Testis (tissue), 3 donors: ENCODE results near the gene PDE4B. TPM values are rescaled to one million over a fixed set of nuclear protein-coding genes. Genes with fewer than 3 reads are reported as not detected.

Experiments
- DNase-seq: peaks from one replicate; pipeline ENCODE4 v3.0.0-alpha.2; 2019
- H3K27ac ChIP-seq, 2 donors: fragments of 200-600 bp; sonication (generic); one replicate each; pipeline ENCODE4 v1.5.1; 2019
- H3K27me3 ChIP-seq: fragments of 200-600 bp; sonication (generic); one replicate; pipeline ENCODE4 v1.5.1; 2019
- H3K36me3 ChIP-seq: fragments of 200-600 bp; sonication (generic); one replicate; pipeline ENCODE4 v1.5.1; 2017; ENCODE audit warnings: low read depth; ENCODE audit errors: missing control alignments
- H3K4me1 ChIP-seq: fragments of 200-600 bp; sonication (generic); one replicate; pipeline ENCODE4 v1.5.1; 2019
- H3K4me3 ChIP-seq, 2 donors: fragments of 200-600 bp; sonication (generic); one replicate each; pipeline ENCODE4 v1.5.1; 2017 to 2019
- H3K9me3 ChIP-seq: fragments of 200-600 bp; sonication (generic); one replicate; pipeline ENCODE4 v1.5.1; 2017
- POLR2A ChIP-seq: fragments of 450-650 bp; IDR thresholded peaks from one replicate; pipeline ENCODE4 v1.6.1; 2017; ENCODE audit warnings: antibody characterized with exemption, mild to moderate bottlenecking, moderate library complexity
- WGBS, 2 donors: methylation state at CpG; one replicate each; pipeline ENCODE4 v1.1.5; 2018; 5-methylcytosine and 5-hydroxymethylcytosine counted together
- intact Hi-C: fragments of 100-400 bp; cut with DNase I; formaldehyde crosslinking; loops from one replicate; pipeline ENCODE4 v1.15.1; 2023; ENCODE audit warnings: low total_unique reads
- polyA plus RNA-seq: library from polyadenylated mRNA; stranded (reverse); fragments of 350-450 nt; fragmentation: Illumina TruSeq; extraction: RNeasy Lipid Tissue Mini Kit (QIAGEN cat#74804); gene quantifications from one replicate; pipeline ENCODE4 v1.2.3, GENCODE V29; 2014; ENCODE audit warnings: low read depth, low replicate concordance; ENCODE audit not compliant: insufficient read depth
- total RNA-seq, 2 donors: library from RNA; depleted of rRNA; stranded (reverse); fragments of >200 nt; gene quantifications; one replicate each; pipeline ENCODE4 v1.2.3, GENCODE V29; 2016
- TF ChIP-seq, protein P1 (sequence below), 3 experiments: fragments of 450-650 bp in 2 of 3; fragments of 200-600 bp in 1 of 3; sonication (generic) in 1 of 3; IDR thresholded peaks; one replicate each; pipeline ENCODE4 v1.5.1; 2016 to 2019; ENCODE audit warnings: antibody characterized with exemption in 3 of 3, mild to moderate bottlenecking in 2 of 3, moderate library complexity in 1 of 3

The PDE4B gene
- total and polyA plus RNA-seq, 3 donors from 2014 or later, result 11.5 to 16.1 (median 12.4) TPM

DNA sequence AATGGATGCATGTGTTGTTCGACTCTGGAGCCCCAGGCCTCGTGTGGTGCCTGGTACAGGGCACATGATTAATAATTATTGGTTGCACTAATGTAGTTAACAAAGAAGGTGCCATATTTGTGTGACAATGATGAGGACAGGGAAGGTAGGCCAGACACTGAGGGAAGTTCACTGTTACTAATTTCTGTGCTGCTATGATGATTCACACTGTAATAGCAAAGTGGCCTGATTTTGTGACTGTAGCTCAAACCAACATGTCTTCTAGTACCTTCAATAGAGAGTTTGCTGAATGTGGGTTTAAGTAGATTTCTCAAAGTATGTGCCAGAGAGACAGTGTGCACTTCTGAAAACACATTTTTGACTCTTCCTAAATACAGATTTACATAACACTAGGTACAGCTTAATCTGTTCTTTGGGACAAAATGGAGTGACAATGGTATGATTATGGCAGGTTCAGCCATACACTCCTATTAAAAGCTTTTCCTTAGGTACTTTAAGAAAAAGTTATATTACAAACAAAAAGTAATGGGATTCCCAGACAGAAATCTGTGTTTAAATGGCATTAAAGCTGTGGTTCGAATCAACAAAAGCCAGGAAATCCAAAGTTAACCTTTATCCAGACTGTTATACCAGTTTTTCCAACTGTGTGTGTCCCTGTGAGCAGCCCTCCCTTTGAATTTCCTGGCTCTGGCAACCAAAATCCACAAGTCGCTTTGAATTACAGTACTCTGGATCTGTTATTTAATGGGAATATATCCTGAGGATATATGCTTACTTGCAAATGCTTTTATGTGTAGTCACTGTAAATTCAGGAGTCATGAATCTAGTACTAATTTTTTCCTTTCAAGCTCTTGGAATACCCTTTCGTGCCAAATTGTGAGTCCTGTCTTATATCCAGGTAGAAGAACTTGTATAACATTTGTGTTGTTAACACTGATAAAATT lies 464.2 kb downstream of the PDE4B start:
- H3K27me3 ChIP-seq, result no peaks in the 10 kb centered on the region
- no peaks in the 10 kb centered on the region for H3K36me3 ChIP-seq
- DNase-seq, result no peak
- intact Hi-C loops, result no loop called here
- H3K4me1 ChIP-seq, result no peaks in the 10 kb centered on the region
- H3K4me3 ChIP-seq, result no peak overlapping the region
- WGBS, 2 donors, result 90 to 93% methylated on average over 5 of the region's 5 CpGs
- H3K9me3 ChIP-seq, result no peaks in the 10 kb centered on the region
- TF ChIP-seq POLR2A, result no peak
- TF ChIP-seq, protein P1, sequence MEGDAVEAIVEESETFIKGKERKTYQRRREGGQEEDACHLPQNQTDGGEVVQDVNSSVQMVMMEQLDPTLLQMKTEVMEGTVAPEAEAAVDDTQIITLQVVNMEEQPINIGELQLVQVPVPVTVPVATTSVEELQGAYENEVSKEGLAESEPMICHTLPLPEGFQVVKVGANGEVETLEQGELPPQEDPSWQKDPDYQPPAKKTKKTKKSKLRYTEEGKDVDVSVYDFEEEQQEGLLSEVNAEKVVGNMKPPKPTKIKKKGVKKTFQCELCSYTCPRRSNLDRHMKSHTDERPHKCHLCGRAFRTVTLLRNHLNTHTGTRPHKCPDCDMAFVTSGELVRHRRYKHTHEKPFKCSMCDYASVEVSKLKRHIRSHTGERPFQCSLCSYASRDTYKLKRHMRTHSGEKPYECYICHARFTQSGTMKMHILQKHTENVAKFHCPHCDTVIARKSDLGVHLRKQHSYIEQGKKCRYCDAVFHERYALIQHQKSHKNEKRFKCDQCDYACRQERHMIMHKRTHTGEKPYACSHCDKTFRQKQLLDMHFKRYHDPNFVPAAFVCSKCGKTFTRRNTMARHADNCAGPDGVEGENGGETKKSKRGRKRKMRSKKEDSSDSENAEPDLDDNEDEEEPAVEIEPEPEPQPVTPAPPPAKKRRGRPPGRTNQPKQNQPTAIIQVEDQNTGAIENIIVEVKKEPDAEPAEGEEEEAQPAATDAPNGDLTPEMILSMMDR (IDR thresholded peaks at IDR 0.05), result no peak
- no peak overlapping the region for H3K27ac ChIP-seq

DNA sequence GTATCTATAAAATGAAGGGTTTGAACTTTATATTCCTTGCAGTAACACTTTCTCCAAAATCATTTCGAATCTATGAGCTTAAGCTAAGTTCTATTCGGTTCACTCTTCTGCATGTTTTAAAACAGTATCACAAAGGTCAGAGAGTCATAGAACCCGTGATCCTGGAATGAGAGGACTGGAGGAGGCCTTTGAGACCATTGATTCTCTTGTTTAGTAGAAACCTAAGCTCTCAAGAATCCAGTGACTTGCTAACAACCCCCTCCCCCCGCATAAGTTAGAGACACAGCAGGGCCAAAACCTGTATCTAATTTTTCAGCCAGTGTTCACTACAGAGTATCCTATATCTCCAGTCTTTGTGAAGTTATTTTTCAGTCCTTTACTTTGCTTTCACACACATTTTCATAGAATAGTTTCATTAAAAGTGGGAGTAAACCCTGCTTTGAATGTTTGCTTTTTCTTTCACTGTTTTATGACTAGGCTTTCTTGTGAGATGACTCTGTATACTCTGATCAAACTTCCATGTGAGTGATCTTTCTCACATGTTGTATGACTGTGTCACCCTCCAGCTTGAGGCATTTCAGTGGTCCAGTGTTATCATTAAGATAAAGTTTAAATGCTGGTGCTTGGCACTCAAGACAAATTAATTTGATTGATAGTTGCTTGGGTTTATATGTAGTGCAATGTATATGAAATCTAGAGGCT lies 465.9 kb downstream of the PDE4B start:
- 84 to 86% methylated on average over 4 of the region's 4 CpGs for WGBS, 2 donors
- intact Hi-C loops, result no loop called here

DNA sequence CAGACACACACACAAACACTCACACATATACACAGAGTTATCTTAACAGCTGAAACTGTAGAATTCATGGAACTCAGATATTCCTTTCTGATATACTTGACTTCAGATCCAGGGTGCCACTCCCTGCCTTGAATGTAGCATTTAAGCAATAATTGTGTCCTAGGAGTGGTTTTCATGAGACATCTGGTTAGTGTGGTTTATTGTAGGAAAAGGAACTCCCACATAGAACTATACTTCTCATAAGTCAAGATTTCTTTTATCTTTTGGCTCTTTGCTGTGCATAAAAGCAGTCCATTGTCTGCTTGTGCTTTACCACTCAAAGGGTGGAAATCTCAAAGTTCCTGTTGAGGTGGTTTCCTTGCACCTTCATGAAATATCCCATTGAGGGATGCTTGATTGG lies 468.7 kb downstream of the PDE4B start:
- Histone ChIP-seq H3K4me3 (no peak overlapping the region), H3K4me1 (no peaks in the 10 kb centered on the region), H3K27ac (no peak overlapping the region), H3K9me3 (no peaks in the 10 kb centered on the region), H3K36me3 (no peaks in the 10 kb centered on the region), H3K27me3 (no peaks in the 10 kb centered on the region)
- intact Hi-C loops, result no loop called here
- DNase-seq, result no peak
- TF ChIP-seq, protein P1 (IDR thresholded peaks at IDR 0.05), result no peak
- TF ChIP-seq POLR2A, result no peak

More for the DNA sequence above, 465.9 kb downstream of the PDE4B start:
- Histone ChIP-seq H3K36me3 (no peaks in the 10 kb centered on the region), H3K4me1 (no peaks in the 10 kb centered on the region), H3K27ac (no peak overlapping the region), H3K4me3 (no peak overlapping the region), H3K27me3 (no peaks in the 10 kb centered on the region), H3K9me3 (no peaks in the 10 kb centered on the region)
- TF ChIP-seq POLR2A, result no peak
- TF ChIP-seq, protein P1 (IDR thresholded peaks at IDR 0.05), result no peak
- DNase-seq, result no peak

DNA sequence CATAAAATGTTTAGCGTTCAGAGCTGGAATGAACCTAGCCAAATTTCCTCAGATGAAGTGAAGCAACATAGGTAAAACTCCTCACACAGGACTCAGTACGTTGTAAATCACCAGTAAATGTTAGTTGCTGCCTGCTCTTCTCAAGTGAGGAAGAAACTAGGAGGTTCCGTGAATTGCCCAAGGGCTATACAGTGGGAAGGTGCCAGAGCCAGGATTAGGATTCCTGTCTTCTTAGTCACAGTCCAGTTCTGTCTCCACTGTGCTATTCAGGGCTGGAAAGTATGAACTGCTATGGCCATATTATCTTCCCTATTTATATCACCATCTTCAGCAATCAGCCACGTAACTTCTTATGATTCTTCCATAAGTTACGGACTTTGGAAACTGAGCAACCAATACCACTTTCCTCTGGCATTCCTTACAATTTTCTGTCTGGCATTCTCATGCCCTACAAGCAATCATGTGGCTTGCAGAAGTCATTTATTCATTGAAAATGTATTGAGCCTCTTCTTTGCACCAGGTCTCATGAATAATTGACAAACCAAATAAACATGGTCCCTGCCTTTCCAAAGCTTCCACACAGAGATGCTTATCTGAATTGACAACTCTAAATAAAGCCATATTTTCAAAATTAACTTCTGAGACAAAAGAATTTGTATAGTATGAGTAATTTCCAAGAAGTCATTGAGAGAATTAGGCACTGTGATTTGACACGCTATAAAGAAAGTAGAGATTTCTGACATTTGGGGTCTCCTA lies 469.7 kb downstream of the PDE4B start:
- H3K27ac ChIP-seq, result no peak overlapping the region
- no peaks in the 10 kb centered on the region for H3K9me3 ChIP-seq
- intact Hi-C loops, result no loop called here
- TF ChIP-seq, protein P1 (IDR thresholded peaks at IDR 0.05), result no peak
- TF ChIP-seq POLR2A, result no peak
- no peaks in the 10 kb centered on the region for H3K27me3 ChIP-seq
- no peak for DNase-seq
- no peak overlapping the region for H3K4me3 ChIP-seq
- no peaks in the 10 kb centered on the region for H3K4me1 ChIP-seq
- WGBS, 2 donors, result 87 to 88% methylated on average over 6 of the region's 6 CpGs
- no peaks in the 10 kb centered on the region for H3K36me3 ChIP-seq
